Sigmoid colon (tissue), 4 donors: Measurements from ENCODE around the gene RARRES2.

ENCODE experiments used
- CTCF ChIP-seq, 4 experiments: fragments of 450-650 bp in 3 of 4; fragments of 200-600 bp in 1 of 4; IDR thresholded peaks; one replicate each; pipeline ENCODE4 v1.5.1; 2016 to 2019; ENCODE audit warnings: antibody characterized with exemption in 4 of 4, mild to moderate bottlenecking in 3 of 4, moderate library complexity in 2 of 4
- EP300 ChIP-seq, 4 donors: sonication (generic); formaldehyde crosslinking; IDR thresholded peaks; one replicate each; pipeline ENCODE4 v1.6.1; 2017; ENCODE audit warnings: antibody characterized with exemption in 4 of 4
- POLR2A ChIP-seq, 2 donors: fragments of 450-650 bp; IDR thresholded peaks; one replicate each; pipeline ENCODE4 v1.6.1; 2016; ENCODE audit warnings: antibody characterized with exemption in 2 of 2, mild to moderate bottlenecking in 2 of 2, moderate library complexity in 2 of 2
- POLR2AphosphoS5 ChIP-seq, 4 donors: sonication (generic); formaldehyde crosslinking; IDR thresholded peaks; one replicate each; pipeline ENCODE4 v1.6.1; 2017; ENCODE audit warnings: antibody characterized with exemption in 4 of 4

- TF ChIP-seq CTCF (IDR thresholded peaks at IDR 0.05) = no peak
- TF ChIP-seq POLR2A (IDR thresholded peaks at IDR 0.05) = no peak
- no peak for TF ChIP-seq POLR2AphosphoS5 (IDR thresholded peaks at IDR 0.05)
- no peak for TF ChIP-seq EP300 (IDR thresholded peaks at IDR 0.05)
These were observed 29.9 kb upstream of the RARRES2 start for GRCh38 chr7:150371131-150371995.
